GM23248 (cell line): ENCODE results near the gene COL27A1. TPM values are rescaled to one million over a fixed set of nuclear protein-coding genes. Genes with fewer than 3 reads are reported as not detected.

ENCODE experiments used
- DNase-seq: peaks from one replicate; pipeline ENCODE4 v3.0.0-alpha.2; 2015
- H2AFZ ChIP-seq: fragments of 200-600 bp; sonication (generic); 2 replicates; pipeline ENCODE4 v1.6.1; 2016; ENCODE audit warnings: antibody characterized with exemption
- H3F3A ChIP-seq: fragments of 200-600 bp; sonication (generic); 2 replicates; pipeline ENCODE4 v1.6.1; 2016; ENCODE audit warnings: mild to moderate bottlenecking, antibody characterized with exemption, mixed run types; ENCODE audit not compliant: insufficient read depth
- H3K27ac ChIP-seq: fragments of 200-600 bp; sonication (generic); 2 replicates; pipeline ENCODE4 v1.5.1; 2016; ENCODE audit warnings: mild to moderate bottlenecking
- H3K27me3 ChIP-seq: fragments of 200-600 bp; sonication (generic); replicated peaks from 2 replicates; pipeline ENCODE4 v1.6.1; 2016; ENCODE audit warnings: mild to moderate bottlenecking; ENCODE audit not compliant: insufficient read depth
- H3K36me3 ChIP-seq: fragments of 200-600 bp; sonication (generic); 2 replicates; pipeline ENCODE4 v1.6.1; 2016; ENCODE audit warnings: low read depth, mild to moderate bottlenecking
- H3K4me1 ChIP-seq: fragments of 200-600 bp; sonication (generic); 2 replicates; pipeline ENCODE4 v1.6.1; 2016; ENCODE audit warnings: mild to moderate bottlenecking; ENCODE audit not compliant: insufficient read depth
- H3K4me2 ChIP-seq: fragments of 200-600 bp; sonication (generic); one replicate; pipeline ENCODE4 v1.6.1; 2016; ENCODE audit warnings: mild to moderate bottlenecking; ENCODE audit not compliant: unreplicated experiment
- H3K4me3 ChIP-seq: fragments of 200-600 bp; sonication (generic); 2 replicates; pipeline ENCODE4 v1.5.1; 2016; ENCODE audit warnings: mild to moderate bottlenecking
- H3K79me2 ChIP-seq: fragments of 200-600 bp; sonication (generic); 2 replicates; pipeline ENCODE4 v1.6.1; 2016; ENCODE audit warnings: mild to moderate bottlenecking; ENCODE audit not compliant: insufficient read depth
- H3K9ac ChIP-seq: fragments of 200-600 bp; sonication (generic); 2 replicates; pipeline ENCODE4 v1.6.1; 2016; ENCODE audit warnings: mild to moderate bottlenecking
- H3K9me2 ChIP-seq: fragments of 200-600 bp; sonication (generic); 2 replicates; pipeline ENCODE4 v1.6.1; 2016; ENCODE audit warnings: mixed run types, mild to moderate bottlenecking, moderate library complexity; ENCODE audit not compliant: insufficient read depth
- H3K9me3 ChIP-seq: fragments of 200-600 bp; sonication (generic); one replicate; pipeline ENCODE4 v1.6.1; 2017; ENCODE audit warnings: low read depth
- H4K20me1 ChIP-seq: fragments of 200-600 bp; sonication (generic); 2 replicates; pipeline ENCODE4 v1.6.0; 2016; ENCODE audit not compliant: insufficient read depth
- EZH2 ChIP-seq: fragments of 200-600 bp; sonication (generic); IDR thresholded peaks from 2 replicates; pipeline ENCODE4 v1.6.1; 2018; ENCODE audit warnings: antibody characterized with exemption, mild to moderate bottlenecking; ENCODE audit not compliant: insufficient read depth, poor library complexity, severe bottlenecking
- EZH2phosphoT487 ChIP-seq: fragments of 200-600 bp; sonication (generic); IDR thresholded peaks from 2 replicates; pipeline ENCODE4 v1.6.1; 2018; ENCODE audit warnings: antibody characterized with exemption, moderate library complexity, mild to moderate bottlenecking, low read depth; ENCODE audit not compliant: insufficient read depth
- WGBS, 2 experiments: methylation state at CpG; one replicate each; pipeline ENCODE4 v1.1.6; 2015 to 2017; ENCODE audit warnings: low lambda C conversion rate in 2 of 2, low coverage in 1 of 2; ENCODE audit errors: missing lambda C conversion rate in 2 of 2; 5-methylcytosine and 5-hydroxymethylcytosine counted together
- in situ Hi-C: fragments of 300-500 bp; cut with MboI; formaldehyde crosslinking; loops from 2 replicates; pipeline ENCODE4 v1.15.0; 2020
- polyA plus RNA-seq: library from polyadenylated mRNA; unstranded; fragments of >200 nt; fragmentation: Nextera tagmentation; extraction: Ambion mirVana; gene quantifications from 2 replicates; pipeline ENCODE4 v1.2.1, GENCODE V29; 2016
- total RNA-seq: library from RNA; depleted of rRNA; stranded (reverse); fragments of >200 nt; shearing (Covaris generic); gene quantifications from 2 replicates; pipeline ENCODE4 v1.2.3, GENCODE V29; 2014

COL27A1 gene
- total and polyA plus RNA-seq, 2 experiments from 2014 or later = 1.6 to 2.3 TPM

GRCh38 chr9:114258218-114258617 is 102.9 kb downstream of the COL27A1 start:
- Histone ChIP-seq H3K79me2 (no peaks in the 10 kb centered on the region), H3K27me3 (no peaks in the 10 kb centered on the region), H3K27ac (no peak overlapping the region), H2AFZ (no peak overlapping the region), H3K9me3 (no peaks in the 10 kb centered on the region), H3K9ac (no peak overlapping the region), H4K20me1 (no peaks in the 10 kb centered on the region), H3K4me3 (no peak overlapping the region), H3K36me3 (no peaks in the 10 kb centered on the region), H3F3A (no peaks in the 10 kb centered on the region), H3K4me1 (no peaks in the 10 kb centered on the region), H3K4me2 (no peak overlapping the region), H3K9me2 (no peaks in the 10 kb centered on the region)
- in situ Hi-C loops = no loop called here
- TF ChIP-seq EZH2 = no peak
- no peak for TF ChIP-seq EZH2phosphoT487
- DNase-seq = no peak
- WGBS, 2 experiments = 86 to 87% methylated on average over 10 of the region's 10 CpGs

- no peaks in the 10 kb centered on the region for H3K4me1 ChIP-seq
- H3K27ac ChIP-seq = no peak overlapping the region
- in situ Hi-C loops = no loop called here
- H3K9me3 ChIP-seq = no peaks in the 10 kb centered on the region
- no peaks in the 10 kb centered on the region for H3K36me3 ChIP-seq
- no peak for DNase-seq
- H3K9me2 ChIP-seq = no peaks in the 10 kb centered on the region
- no peaks in the 10 kb centered on the region for H3K27me3 ChIP-seq
- H3K79me2 ChIP-seq = no peaks in the 10 kb centered on the region
- no peaks in the 10 kb centered on the region for H4K20me1 ChIP-seq
- H3F3A ChIP-seq = no peaks in the 10 kb centered on the region
- TF ChIP-seq EZH2 (no peak), EZH2phosphoT487 (no peak)
- H2AFZ ChIP-seq = no peak overlapping the region
- no peak overlapping the region for H3K4me2 ChIP-seq
- no peak overlapping the region for H3K4me3 ChIP-seq
- WGBS, 2 experiments = 98 to 99% methylated on average over 6 of the region's 6 CpGs
- H3K9ac ChIP-seq = no peak overlapping the region
These were observed 103.8 kb downstream of the COL27A1 start for GRCh38 chr9:114258866-114259797.

- no peak overlapping the region for H2AFZ ChIP-seq
- 77 to 80% methylated on average over 13 to 14 of the region's 15 CpGs for WGBS, 2 experiments
- H3K4me2 ChIP-seq = no peak overlapping the region
- TF ChIP-seq EZH2 (no peak), EZH2phosphoT487 (no peak)
- in situ Hi-C loops = loop anchor here (10.0 kb wide), 1 partner anchor 105 kb away; the partner anchor contains the start of gene COL27A1
- H3K36me3 ChIP-seq = no peaks in the 10 kb centered on the region
- H3K9me3 ChIP-seq = no peaks in the 10 kb centered on the region
- H3K9me2 ChIP-seq = no peaks in the 10 kb centered on the region
- H3K4me3 ChIP-seq = no peak overlapping the region
- no peaks in the 10 kb centered on the region for H4K20me1 ChIP-seq
- H3K79me2 ChIP-seq = no peaks in the 10 kb centered on the region
- no peaks in the 10 kb centered on the region for H3K4me1 ChIP-seq
- no peaks in the 10 kb centered on the region for H3F3A ChIP-seq
- no peak overlapping the region for H3K27ac ChIP-seq
- no peak overlapping the region for H3K9ac ChIP-seq
- no peaks in the 10 kb centered on the region for H3K27me3 ChIP-seq
- no peak for DNase-seq
These were observed 104.6 kb downstream of the COL27A1 start for GRCh38 chr9:114259798-114260523.

GRCh38 chr9:114261026-114261425 is 105.7 kb downstream of the COL27A1 start:
- Histone ChIP-seq H3K36me3 (no peaks in the 10 kb centered on the region), H3K27me3 (no peaks in the 10 kb centered on the region), H3K4me2 (no peak overlapping the region), H4K20me1 (no peaks in the 10 kb centered on the region), H3K27ac (no peak overlapping the region), H3K79me2 (no peaks in the 10 kb centered on the region), H3K4me3 (no peak overlapping the region), H3K9me3 (no peaks in the 10 kb centered on the region), H3K4me1 (no peaks in the 10 kb centered on the region), H3K9ac (no peak overlapping the region), H3F3A (no peaks in the 10 kb centered on the region), H2AFZ (no peak overlapping the region), H3K9me2 (no peaks in the 10 kb centered on the region)
- DNase-seq = no peak
- in situ Hi-C loops = loop anchor here (10.0 kb wide), 1 partner anchor 106 kb away; the partner anchor contains the start of gene COL27A1
- TF ChIP-seq EZH2phosphoT487 (no peak), EZH2 (no peak)
- WGBS, 2 experiments = 84 to 90% methylated on average over 8 to 10 of the region's 10 CpGs
